Activated CD4-positive, CD25-positive, alpha-beta regulatory T cell treated with anti-CD3 and anti-CD28 coated beads, Interleukin-2, amount 50 U/mL, for 16 hours (primary cell): ENCODE measurements around the gene ABCA3.
"Not testable (repeated sequence)": the region's sequence is repeated elsewhere in the genome, so short reads cannot be mapped to it uniquely, and the experiment has no call there.

Experiments
- DNase-seq: peaks from one replicate; pipeline ENCODE4 v3.0.0-alpha.2; 2020; ENCODE audit warnings: low read depth, low spot score

ABCA3 gene

DNA sequence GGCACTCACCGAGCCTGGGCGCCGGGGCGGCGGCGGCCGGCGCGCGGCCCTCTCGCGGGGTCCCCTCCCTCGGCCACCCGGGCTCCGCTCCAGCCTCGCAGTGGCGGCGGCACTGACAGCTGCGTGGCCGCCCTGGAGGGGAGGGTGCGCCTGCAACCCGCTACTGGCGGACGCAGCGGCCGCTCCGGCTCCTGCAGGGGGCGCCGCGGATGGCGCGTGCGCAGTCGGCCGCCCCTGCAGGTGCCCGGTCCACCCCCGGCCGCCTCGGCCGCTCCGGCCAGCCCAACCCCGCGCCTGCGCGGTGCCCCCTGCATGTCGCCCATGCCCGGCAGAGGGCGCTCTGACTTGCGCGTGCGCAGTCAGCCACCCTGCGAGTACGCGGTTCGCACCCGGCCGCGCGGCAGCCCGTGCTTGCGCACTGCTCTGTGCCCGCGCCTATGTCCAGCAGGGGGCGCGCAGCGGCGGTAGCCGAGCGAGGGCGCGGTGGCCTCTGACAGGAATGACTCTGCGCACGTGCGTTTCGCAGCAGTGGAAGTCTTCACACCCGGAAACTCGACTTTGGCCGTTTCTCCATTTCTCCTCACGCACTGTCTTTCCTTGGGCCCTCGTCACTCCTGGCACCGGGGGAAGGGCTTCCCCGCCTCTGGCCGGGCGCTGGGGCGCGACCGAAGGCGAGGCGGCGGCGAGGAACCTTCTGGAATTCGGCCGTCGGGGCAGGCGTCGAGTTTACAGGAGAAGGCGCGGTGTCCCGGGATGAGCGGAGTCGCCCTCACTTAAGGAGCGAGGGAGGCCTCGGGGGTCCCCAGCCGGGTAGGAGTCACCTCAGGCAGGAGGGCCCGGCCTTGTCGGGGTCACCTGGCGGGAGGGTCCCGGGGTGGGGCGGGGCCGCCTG, at the start of gene ABCA3:
TSS of gene ABCA3 (minus strand) at position 165 of the 892 bp plus-strand sequence. CDS start 14,262 bp downstream, outside the sequence.
- DNase-seq: peak; percentile 87

DNA sequence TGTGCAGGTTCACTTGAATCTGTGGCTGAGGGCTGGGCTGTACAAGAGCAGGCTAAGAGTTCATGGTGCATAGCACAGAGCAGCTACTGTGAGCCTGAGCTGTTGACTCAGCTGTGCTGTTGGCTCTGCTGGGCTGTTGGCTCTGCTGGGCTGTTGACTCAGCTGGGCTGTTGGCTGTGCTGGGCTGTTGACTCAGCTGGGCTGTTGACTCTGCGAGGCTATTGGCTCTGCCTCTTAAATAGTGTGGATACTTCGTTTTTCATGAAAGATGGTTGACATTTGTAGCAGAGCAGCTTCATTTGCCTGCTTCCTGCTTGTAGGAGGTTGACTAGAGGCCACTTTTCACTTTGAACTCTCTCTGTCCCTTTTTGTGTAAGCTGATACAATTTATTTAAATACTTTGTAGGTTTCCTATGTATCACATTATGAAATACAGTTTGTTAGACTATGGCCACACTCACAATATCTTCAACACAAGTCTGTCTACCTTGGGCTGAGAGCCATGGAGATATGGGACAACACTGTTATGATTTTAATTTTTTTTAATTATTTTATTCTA, 48.4 kb upstream of the ABCA3 start:
- no peak for DNase-seq

DNA sequence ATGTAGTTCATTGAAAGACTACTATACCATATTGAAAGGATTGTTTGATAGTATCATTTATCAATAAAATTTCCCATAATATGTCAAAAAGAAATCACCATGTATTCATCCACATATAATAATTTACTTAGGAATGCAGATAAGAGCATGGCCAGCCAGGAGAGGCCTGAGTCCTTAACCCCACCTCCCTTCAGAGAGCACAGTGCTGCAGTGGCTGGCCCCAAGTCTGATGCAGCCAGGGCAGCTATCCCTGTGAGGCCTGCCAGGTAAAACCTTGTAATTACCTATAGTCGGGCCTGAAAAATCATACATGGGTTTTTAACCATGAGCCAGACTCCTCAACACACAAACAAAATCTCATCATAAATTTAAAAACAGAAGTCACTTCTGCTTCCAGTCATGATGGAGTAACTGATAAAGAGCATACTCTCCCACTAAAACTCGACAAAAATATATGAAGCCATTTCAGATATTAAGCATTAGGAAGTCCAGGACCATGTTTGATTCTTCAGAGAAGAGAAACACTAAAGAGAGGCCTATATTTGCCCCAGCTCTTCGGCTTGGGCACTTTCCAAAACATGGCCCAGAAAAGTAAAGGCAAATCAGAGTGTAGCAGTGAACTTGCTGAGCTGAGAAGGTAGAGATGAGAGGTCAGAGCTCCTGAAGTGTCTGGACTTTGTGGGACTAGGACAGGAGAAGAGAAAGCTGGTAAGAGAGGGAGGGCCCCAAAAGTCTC, 47.8 kb upstream of the ABCA3 start:
- no peak for DNase-seq

DNA sequence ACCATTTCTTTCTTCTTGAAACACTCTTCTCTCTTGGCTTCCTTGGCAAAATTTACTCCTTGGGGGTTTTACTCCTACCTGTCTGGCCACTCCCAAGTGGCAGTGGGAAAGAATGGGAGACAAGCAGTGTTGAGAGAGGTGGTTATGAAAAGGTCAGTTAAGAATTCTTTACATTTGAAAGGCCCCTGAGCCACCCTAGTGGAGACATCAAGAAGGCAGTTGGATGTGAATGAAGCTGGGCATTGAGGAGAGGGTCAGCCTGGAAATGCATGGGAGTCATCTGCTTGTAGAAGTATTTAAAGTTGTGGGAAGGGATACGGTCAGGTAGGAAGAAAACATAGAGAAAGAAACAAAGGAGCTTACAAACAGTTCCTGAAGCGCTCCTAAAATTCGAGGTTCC, 46.5 kb upstream of the ABCA3 start:
- no peak for DNase-seq

DNA sequence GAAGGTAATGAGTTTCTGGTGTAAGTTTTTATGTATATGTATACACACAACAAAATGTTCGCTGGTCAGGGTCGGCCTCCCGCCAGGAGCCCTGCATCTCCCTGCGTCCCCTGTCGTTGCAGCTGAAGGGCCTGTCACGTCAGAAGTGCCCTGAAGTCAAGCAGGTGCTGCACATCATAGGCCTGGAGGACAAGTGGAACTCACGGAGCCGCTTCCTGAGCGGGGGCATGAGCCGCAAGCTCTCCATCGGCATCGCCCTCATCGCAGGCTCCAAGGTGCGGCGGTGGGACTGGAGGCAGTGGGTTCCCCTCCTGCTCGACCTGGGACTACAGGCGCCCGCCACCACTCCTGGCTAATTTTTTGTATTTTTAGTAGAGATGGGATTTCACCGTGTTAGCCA, 45.5 kb upstream of the ABCA3 start:
- DNase-seq: not testable (repeated sequence)

DNA sequence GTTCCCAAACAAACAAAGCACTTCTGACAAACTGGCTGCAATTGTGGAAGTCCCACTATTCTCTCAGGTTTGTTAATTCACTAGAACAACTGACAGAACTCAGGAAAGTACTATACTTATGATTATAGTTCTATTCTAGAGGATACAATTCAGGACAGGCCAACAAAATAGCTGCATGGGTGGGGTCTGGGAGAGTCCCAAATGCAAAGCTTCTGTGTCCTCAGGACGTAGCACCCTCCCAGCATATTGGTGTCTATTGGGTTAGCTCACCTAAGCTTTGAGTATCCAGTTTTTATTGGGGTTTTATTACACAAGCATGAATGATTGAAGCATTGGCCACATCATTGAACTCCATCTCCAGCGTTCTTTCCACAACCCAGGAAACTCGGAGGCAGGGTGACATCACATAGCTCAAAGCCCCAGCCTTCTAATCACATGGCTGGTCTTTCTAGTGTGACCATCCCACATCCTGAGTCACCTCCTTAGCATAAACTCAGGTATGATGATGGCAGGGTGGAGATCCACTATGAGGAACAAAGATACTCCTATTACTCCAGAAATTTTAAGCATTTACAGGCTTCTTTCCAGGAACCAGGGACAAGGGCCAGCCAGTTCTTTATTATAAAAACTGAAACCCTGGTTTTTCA, 44.8 kb upstream of the ABCA3 start:
- no peak for DNase-seq

DNA sequence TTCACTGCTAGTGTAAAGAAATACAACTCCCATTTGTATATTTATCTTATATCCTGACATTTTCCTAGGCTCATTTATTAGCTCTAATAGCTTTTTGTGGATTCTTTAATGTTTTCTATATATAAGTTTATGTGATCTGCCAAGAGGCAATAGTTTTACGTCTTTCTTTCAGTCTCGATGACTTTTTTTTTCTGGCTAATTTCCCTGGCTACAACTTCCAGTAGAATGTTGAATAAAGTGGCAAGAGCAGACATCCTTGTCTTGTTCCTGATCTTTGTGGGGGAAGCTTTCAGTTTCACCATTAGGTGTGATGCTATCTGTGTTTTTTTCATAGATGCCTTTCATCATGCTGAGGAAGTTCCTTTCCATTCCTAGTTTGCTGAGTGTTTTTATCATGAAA, 43.9 kb upstream of the ABCA3 start:
- DNase-seq: no peak

DNA sequence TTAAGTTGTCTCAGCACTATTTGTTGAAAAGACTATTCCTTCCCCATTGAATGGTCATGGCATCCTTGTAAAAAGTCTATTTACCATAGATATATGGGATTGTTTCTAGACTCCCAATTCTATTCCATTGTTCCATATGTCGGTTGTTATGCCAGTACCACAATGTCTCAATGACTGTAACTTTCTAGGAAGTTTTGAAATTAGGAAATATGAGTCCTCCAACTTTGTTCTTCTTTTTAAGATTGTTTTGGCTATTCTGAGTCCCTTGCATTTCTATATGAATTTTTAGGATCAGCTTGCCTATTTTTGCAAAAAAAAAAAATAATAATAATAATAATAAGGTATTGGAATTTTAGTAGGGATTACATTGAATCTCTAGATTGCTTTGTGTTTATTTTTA, 43.0 kb upstream of the ABCA3 start:
- DNase-seq: no peak

DNA sequence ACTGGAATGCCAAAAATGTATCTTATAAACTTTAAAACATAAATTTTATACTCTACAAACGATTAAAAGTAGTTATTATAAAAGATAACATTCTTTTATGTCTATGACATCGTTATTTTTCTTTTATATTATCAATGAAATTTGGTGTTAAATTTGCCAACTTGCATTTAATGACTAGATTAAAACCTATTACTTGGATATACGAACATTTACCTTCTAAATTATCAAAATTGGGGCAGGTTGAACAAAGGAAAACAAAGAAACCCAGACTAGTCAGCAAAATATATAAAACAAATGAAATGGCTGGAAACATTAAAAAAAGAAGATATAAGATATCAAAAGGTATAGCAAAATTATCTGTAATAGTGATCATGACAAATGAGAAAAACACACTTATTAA, 34.1 kb upstream of the ABCA3 start:
- no peak for DNase-seq

DNA sequence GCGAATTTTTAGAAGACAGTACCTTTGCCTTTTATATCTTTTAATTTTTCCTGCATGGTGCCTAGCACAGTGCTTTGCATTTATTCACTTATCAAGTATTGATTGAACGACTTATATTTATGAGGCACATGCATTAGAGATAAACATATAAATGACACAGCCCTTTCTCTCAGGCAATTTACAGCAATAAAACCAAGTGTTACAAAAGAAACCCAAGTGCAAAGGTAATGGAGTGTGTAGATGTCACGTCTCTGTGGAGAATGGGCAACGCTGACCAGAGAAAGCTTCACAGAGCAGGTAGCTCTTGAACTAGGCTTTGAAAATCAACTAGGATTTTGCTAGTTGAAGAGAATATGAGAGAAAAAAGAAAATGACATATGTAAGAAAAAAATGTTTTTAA, 32.6 kb upstream of the ABCA3 start:
- DNase-seq: no peak

DNA sequence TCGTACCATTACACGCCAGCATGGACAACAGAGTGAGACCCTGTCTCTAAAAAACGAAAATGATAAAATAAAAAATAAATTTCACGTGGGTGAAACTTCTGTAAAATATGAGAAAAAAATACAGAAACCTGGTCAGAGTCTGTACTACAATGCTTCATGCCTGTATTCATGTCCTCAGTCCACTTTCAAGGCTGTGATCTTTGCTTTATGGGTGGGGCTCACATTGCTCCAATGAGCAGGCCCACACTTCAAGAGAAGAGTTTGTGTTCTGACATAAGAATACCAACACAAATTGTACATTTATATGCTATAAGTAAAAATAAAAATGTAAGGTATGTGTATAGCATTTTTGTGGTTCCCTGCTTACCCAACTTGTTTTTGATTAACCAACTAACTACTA, 32.2 kb upstream of the ABCA3 start:
- DNase-seq: no peak

DNA sequence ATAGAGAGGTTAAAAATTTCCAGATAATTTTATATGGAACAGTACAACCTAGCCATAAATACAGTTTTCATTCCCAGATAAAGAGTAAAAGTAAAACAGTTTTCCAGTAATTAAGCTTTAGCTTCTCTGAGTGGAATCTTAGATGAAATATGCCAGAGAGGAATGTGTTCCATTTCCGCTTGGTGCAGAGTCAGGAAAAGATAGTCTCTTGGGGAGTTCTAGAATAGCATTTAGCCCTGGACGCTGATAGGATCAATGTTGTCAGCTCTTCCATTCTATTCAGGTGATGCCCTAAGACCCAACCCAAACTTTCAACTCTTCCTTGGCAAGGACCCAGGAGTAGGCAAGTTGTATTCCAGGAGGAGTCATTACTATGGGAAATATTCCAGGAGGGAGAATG, 30.9 kb upstream of the ABCA3 start:
- no peak for DNase-seq

DNA sequence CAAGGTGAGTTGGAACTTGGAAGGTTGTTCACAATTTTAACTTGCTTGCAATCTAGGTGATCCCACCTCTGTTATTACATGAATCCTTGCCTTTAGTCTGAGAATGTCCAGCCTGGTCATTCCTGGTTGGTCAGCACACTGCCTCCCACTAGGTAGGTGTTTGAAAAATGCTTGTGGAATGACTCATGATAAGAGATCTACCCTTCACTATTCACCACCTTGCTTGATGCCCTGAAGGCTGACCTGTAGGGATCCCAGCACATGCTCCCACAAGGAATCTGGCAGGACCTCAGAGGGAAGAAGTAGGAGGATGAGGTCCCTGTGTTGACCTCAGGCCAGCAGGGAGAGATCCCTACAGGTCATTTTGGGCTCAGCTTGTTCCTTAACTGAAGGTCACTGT, 30.2 kb upstream of the ABCA3 start:
- DNase-seq: no peak

DNA sequence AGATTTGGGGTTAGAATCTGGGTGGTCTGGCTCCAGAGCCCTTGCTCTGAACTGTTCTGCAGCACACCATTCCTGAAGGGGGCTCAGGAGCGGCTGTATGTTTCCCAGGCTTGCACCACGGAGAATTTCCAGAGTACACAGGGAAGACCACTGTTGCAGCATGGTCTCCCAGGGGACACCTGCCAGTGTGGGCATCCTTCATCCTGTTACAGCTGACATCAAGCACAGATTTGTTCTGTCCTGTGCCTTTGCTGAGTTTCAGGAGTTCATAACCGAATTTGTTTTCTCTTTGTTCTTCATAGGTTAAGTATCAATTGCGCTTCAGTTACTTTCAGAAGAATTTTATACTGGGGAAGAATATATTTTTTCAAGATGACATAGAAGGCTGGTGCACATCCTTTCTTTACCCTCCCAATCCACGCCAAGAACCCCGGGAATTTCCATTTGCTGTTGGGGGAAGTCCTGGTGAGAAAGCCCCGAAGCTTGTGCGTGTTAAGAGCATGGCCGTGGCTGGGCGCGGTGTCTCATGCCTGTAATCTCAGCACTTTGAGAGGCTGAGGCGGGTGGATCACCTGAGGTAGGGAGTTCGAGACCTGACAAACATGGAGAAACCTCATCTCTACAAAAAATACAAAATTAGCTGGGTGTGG, 26.3 kb upstream of the ABCA3 start:
- no peak for DNase-seq

DNA sequence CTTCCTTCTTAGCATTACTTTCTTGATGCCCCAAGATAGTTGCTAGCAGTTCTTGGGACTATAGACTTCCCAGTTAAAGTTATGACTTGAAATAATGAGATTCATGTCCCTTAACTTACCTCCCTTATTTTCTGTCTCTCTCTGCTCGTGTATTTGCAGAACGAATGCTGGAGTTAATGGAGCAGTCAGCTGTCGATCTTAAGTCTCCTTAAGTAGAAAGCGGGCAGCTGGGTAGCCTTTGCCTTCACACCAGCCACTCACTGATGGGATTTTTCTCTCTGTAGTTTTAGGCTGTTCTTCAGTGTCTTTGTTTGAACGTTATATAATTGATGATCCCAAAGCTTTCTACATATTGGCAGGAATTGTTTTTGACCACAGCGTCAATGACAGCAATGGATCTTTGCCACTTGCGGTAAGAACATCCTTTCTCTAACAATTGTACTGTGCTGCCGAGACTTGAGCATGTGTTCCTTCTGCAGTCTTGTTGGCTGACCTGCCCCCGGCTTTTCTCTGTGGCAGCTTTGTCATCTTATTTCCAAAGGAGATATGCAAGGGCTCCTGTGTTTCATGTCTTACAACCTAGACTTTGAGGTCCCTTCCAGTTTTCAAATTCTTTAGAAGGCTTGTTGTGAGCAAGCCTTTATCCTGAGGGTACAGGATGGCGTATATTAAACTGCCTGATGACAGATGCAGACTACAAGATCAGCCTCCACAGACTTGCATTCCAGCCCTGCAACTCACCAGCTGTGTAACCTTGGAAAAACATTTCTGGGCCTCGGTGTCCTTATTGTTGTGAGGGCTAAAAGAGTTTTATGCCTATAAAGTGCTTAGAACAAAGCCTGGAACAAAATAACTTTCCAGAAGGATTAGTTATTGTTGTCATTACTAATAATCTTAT, 25.1 kb upstream of the ABCA3 start:
- no peak for DNase-seq

DNA sequence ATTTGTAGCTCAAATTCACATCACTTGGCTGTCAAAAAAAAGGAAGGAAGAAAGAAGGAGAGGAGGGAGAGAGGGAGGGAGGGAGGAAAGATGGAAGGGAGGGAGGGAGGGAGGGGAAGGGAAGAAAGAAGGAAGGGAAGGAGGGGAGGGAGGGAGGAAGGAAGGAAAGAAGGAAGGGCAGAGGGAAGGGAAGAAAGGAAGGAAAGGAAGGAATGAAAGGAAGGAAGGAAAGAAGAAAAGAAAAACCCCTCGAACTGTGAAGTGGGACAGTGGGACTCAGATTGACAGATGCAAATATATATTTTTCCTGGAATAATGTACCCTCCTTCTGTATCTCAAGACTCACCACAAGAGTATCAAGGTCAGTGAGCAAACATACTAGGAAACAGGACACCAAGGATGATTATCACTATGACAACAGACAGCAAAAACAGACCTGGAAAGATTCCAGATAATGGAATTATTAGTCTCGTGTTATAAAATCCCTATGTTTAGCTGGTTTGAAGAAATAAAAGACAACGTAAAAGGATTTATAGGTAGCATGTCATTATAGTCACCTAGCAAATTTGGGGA, 24.2 kb upstream of the ABCA3 start:
- no peak for DNase-seq

DNA sequence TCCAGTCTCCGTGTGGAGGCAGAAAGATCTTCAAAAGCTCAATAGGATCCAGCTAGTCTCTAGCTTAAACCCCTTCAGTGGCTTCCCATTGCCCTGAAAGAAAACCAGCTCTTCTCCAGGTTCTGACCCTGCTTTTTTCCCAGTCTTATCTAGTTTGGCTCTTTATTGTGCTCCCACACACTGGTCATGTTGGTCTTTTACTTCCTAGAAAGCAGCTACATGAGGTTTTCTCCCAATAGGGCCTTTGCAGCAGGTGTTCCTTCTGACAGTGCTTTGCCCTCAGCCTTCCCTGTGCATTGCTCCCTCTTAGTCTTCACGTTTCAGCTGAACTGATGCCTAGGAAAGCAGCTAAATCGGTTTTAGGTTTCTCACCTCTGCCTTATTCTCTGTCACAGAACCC, 21.7 kb upstream of the ABCA3 start:
- no peak for DNase-seq

DNA sequence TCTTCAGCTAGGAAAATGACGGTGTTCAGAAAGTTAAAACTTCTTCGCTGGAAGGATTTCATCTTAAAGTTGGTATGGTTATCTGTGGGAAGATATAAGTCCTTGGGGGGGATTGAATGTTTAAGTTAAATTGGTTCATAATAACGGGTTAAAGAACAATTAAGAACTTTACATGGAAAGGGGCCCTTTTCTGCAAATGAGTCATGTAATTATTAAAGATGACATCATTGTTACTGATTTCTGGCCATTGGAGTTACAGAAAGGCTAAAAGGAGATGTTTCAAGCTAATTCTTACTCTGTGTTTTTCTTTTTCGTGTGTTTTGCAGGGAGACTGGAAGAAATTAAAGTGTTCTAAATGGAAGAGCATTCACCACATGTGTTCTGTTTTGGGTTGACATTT, 20.6 kb upstream of the ABCA3 start:
- no peak for DNase-seq

DNA sequence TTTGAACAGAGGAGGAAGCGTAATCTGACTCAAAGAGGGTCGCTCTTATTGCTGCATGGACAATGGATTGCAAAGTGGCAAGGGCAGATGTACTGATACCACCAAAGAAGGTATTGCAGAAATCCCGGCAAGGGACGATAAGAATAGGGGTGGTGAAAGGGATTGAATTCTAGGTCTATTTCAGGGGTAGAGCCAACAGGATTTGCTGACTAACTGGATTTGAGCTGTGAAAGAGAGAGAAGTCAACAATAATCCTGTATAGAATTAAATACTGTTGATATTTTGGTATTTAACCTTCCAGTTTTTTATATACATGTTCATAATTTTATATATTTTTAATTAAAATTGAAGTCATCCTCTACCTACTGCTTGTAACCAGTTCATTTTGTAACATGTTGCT, 19.4 kb upstream of the ABCA3 start:
- no peak for DNase-seq

DNA sequence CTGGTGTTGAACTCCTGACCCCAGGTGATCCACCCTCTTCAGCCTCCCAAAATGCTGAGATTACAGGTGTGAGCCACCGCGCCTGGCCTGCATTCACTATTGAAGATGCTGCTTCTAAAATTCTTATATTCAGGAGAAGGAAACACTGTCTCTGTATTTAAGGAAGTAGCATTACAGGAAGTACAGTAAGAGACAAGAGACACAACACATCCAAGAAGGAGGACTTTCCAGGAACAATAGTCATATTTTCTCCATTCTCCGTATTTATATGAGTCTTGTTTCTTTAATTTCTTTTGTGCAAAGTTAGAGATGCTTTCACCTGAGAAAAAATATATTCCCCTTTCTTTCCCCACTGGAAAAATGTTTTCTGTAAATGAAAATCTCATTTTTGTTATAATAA, 18.3 kb upstream of the ABCA3 start:
- no peak for DNase-seq
